Panc1 (cell line): Measurements from ENCODE around the gene SCART1. TPM values are rescaled to one million over a fixed set of nuclear protein-coding genes. Genes with fewer than 3 reads are reported as not detected.

ENCODE experiments used
- ATAC-seq: fragments of 200-7000 bp; cut with Tn5 transposase; 2 replicates; pipeline ENCODE4 v1.9.1; 2020; ENCODE audit warnings: mild to moderate bottlenecking, moderate library complexity
- BruUV-seq: library from RNA; stranded (reverse); fragments of 400-500 nt; replicated peaks from 2 replicates; lab custom pipeline; 2021; lab: Mats Ljungman, UMichigan
- CTCF ChIA-PET: fragments of 300-600 bp; sonication (Branson Sonifier 250); formaldehyde crosslinking; loops from one replicate; lab custom pipeline; 2022; ENCODE audit warnings: antibody characterized with exemption; lab: Charles Lee
- POLR2A ChIA-PET: fragments of 300-600 bp; sonication (Branson Sonifier 250); formaldehyde crosslinking; loops from one replicate; lab custom pipeline; 2022; ENCODE audit warnings: antibody characterized with exemption; lab: Charles Lee
- DNase-seq: peaks from one replicate; pipeline ENCODE4 v3.0.0-alpha.2; 2010; ENCODE audit warnings: low read depth, low spot score
- H3K27ac ChIP-seq: 2 replicates; pipeline ENCODE4 v1.5.1; 2011; ENCODE audit warnings: mild to moderate bottlenecking, low read length, inconsistent platforms
- H3K27me3 ChIP-seq: fragments of 200-500 bp; sonication (Bioruptor generic); 2 replicates; pipeline ENCODE4 v1.6.0; 2014; ENCODE audit warnings: low read length, inconsistent platforms; ENCODE audit not compliant: control insufficient read depth, insufficient read depth
- H3K36me3 ChIP-seq: fragments of 200-500 bp; sonication (Bioruptor generic); 2 replicates; pipeline ENCODE4 v1.5.1; 2014; ENCODE audit warnings: inconsistent platforms, mild to moderate bottlenecking, low read length, moderate library complexity; ENCODE audit not compliant: control insufficient read depth, insufficient read depth
- H3K4me1 ChIP-seq: 2 replicates; pipeline ENCODE4 v1.5.1; 2011; ENCODE audit warnings: inconsistent platforms, mild to moderate bottlenecking, low read length, moderate library complexity; ENCODE audit not compliant: control insufficient read depth, insufficient read depth
- H3K4me3 ChIP-seq, 2 experiments: 2 replicates each; pipeline ENCODE4 v1.5.1; 2011 to 2012; ENCODE audit warnings: low read depth in 2 of 2, low read length in 2 of 2, mild to moderate bottlenecking in 2 of 2, inconsistent platforms in 1 of 2, moderate library complexity in 1 of 2
- H3K9me3 ChIP-seq: fragments of 200-500 bp; sonication (Bioruptor generic); 2 replicates; pipeline ENCODE4 v1.5.1; 2014; ENCODE audit warnings: low read depth, mild to moderate bottlenecking, inconsistent platforms, low read length, moderate library complexity; ENCODE audit not compliant: control insufficient read depth, insufficient read depth
- CTCF ChIP-seq: fragments of 450-650 bp; IDR thresholded peaks from 2 replicates; pipeline ENCODE4 v1.5.1; 2017; ENCODE audit warnings: mild to moderate bottlenecking
- POLR2AphosphoS5 ChIP-seq: IDR thresholded peaks from 2 replicates; pipeline ENCODE4 v1.6.1; 2012; ENCODE audit warnings: mild to moderate bottlenecking, low read depth, low read length, moderate library complexity
- REST ChIP-seq, 2 experiments: IDR thresholded peaks; 2 replicates each; pipeline ENCODE4 v1.6.1; 2011 to 2012; ENCODE audit warnings: low read depth in 2 of 2, control low read depth in 1 of 2, low read length in 1 of 2, mild to moderate bottlenecking in 1 of 2, moderate library complexity in 1 of 2; ENCODE audit not compliant: insufficient read depth in 1 of 2
- SIN3A ChIP-seq: IDR thresholded peaks from 2 replicates; pipeline ENCODE4 v1.6.1; 2012; ENCODE audit warnings: low read depth, mild to moderate bottlenecking, low read length, moderate library complexity, borderline replicate concordance; ENCODE audit not compliant: insufficient read depth
- TCF7L2 ChIP-seq: IDR thresholded peaks from 2 replicates; pipeline ENCODE4 v1.6.1; 2011; ENCODE audit warnings: mild to moderate bottlenecking, low read depth, low read length, inconsistent platforms
- in situ Hi-C: cut with HindIII; loops from 2 replicates; pipeline ENCODE4 v1.10.0; 2016; ENCODE audit warnings: low sequenced_read_pairs, low pct_unique_long_range_greater_than_20kb
- intact Hi-C: fragments of 100-400 bp; cut with micrococcal nuclease; formaldehyde crosslinking; loops from one replicate; pipeline ENCODE4 v1.10.0; 2022; ENCODE audit not compliant: unreplicated experiment
- total RNA-seq: library from RNA; stranded (reverse); gene quantifications from one replicate; pipeline ENCODE4 v1.2.1, GENCODE V29; 2021; ENCODE audit not compliant: unreplicated experiment

Gene SCART1
- total RNA-seq, 1 experiment from 2014 or later: 0.57 TPM

- H3K4me1 ChIP-seq: no peaks in the 10 kb centered on the region
- intact Hi-C loops (no loop called here), in situ Hi-C loops (no loop called here)
- H3K36me3 ChIP-seq: peaks cover 5% of the 10 kb centered on the region
- no peaks in the 10 kb centered on the region for H3K27me3 ChIP-seq
- H3K4me3 ChIP-seq: no peak overlapping the region
- BruUV-seq: no TSS peak
- ChIA-PET CTCF (no interaction called here), POLR2A (interaction anchor here (0.7 kb wide), 1 partner anchor 82 kb away, joined by 7 read pairs; no protein-coding TSS in a partner anchor)
- no peak for TF ChIP-seq CTCF
- no peak for TF ChIP-seq TCF7L2
- no peak for TF ChIP-seq SIN3A
- no peak for TF ChIP-seq POLR2AphosphoS5
- no peak for TF ChIP-seq REST (IDR thresholded peaks at IDR 0.05; ENCODE audit: insufficient read depth in 1 of 2, low read depth in 2 of 2, low read length in 1 of 2)
- peaks cover 9% of the 10 kb centered on the region for H3K9me3 ChIP-seq
- DNase-seq (no peak), ATAC-seq (no peak)
- no peak overlapping the region for H3K27ac ChIP-seq
These were observed 47.8 kb upstream of the SCART1 start for GRCh38 chr10:133405844-133406527.

- H3K27me3 ChIP-seq: no peaks in the 10 kb centered on the region
- no peak for DNase-seq
- BruUV-seq: no TSS peak
- peaks cover 12% of the 10 kb centered on the region for H3K36me3 ChIP-seq
- in situ Hi-C loops: no loop called here
- H3K27ac ChIP-seq: no peak overlapping the region
- ChIA-PET POLR2A (no interaction called here), CTCF (no interaction called here)
- peaks cover 26% of the 10 kb centered on the region for H3K9me3 ChIP-seq
- ATAC-seq: no peak
- TF ChIP-seq TCF7L2: no peak
- no peak for TF ChIP-seq REST (IDR thresholded peaks at IDR 0.05; ENCODE audit: insufficient read depth in 1 of 2, low read depth in 2 of 2, low read length in 1 of 2)
- TF ChIP-seq CTCF: no peak
- no peak for TF ChIP-seq SIN3A
- TF ChIP-seq POLR2AphosphoS5: no peak
- H3K4me3 ChIP-seq: no peak overlapping the region
- intact Hi-C loops: no loop called here
- no peaks in the 10 kb centered on the region for H3K4me1 ChIP-seq
These were observed 42.0 kb upstream of the SCART1 start for GRCh38 chr10:133411523-133412380.
